ENCODE measurements around the gene CAMTA1.

Gene CAMTA1

GRCh38 chr1:7248549-7249199 is 463.4 kb downstream of the CAMTA1 start:
- no peak for DNase-seq

- no peak for DNase-seq
These were observed 464.3 kb downstream of the CAMTA1 start for GRCh38 chr1:7249516-7249915.

GRCh38 chr1:7250176-7250575 is 464.9 kb downstream of the CAMTA1 start:
- DNase-seq: no peak

GRCh38 chr1:7250597-7251453 is 465.6 kb downstream of the CAMTA1 start:
- no peak for DNase-seq

GRCh38 chr1:7251454-7251800 is 466.2 kb downstream of the CAMTA1 start:
- no peak for DNase-seq

GRCh38 chr1:7252411-7253117 is 467.3 kb downstream of the CAMTA1 start:
- DNase-seq: no peak

GRCh38 chr1:7253118-7253480 is 467.8 kb downstream of the CAMTA1 start:
- DNase-seq: no peak

GRCh38 chr1:7253988-7254587 is 468.8 kb downstream of the CAMTA1 start:
- DNase-seq: no peak

- no peak for DNase-seq
These were observed 470.2 kb downstream of the CAMTA1 start for GRCh38 chr1:7255303-7256058.

- no peak for DNase-seq
These were observed 471.3 kb downstream of the CAMTA1 start for GRCh38 chr1:7256526-7256925.

- DNase-seq: no peak
These were observed 472.0 kb downstream of the CAMTA1 start for GRCh38 chr1:7257225-7257624.

- DNase-seq: no peak
These were observed 473.4 kb downstream of the CAMTA1 start for GRCh38 chr1:7258589-7259135.

- no peak for DNase-seq
These were observed 474.7 kb downstream of the CAMTA1 start for GRCh38 chr1:7259955-7260354.

GRCh38 chr1:7261490-7261889 is 476.2 kb downstream of the CAMTA1 start:
- DNase-seq: no peak

GRCh38 chr1:7262611-7263010 is 477.4 kb downstream of the CAMTA1 start:
- DNase-seq: no peak

GRCh38 chr1:7263021-7263960 is 478.0 kb downstream of the CAMTA1 start:
- DNase-seq: no peak

- no peak for DNase-seq
These were observed 478.8 kb downstream of the CAMTA1 start for GRCh38 chr1:7264101-7264500.

- DNase-seq: no peak
These were observed 480.6 kb downstream of the CAMTA1 start for GRCh38 chr1:7265771-7266371.

- no peak for DNase-seq
These were observed 481.3 kb downstream of the CAMTA1 start for GRCh38 chr1:7266561-7266960.

- no peak for DNase-seq
These were observed 482.2 kb downstream of the CAMTA1 start for GRCh38 chr1:7267493-7267892.

- no peak for DNase-seq
These were observed 483.7 kb downstream of the CAMTA1 start for GRCh38 chr1:7268983-7269382.

All from bone marrow (tissue), 2 donors.